Loucy (cell line): ENCODE data around the gene GLA.

Experiments used
- CTCF ChIP-seq: fragments of 200-600 bp; sonication (generic); conservative IDR thresholded peaks from 2 replicates; pipeline ENCODE4 v1.5.1; 2014; ENCODE audit warnings: mild to moderate bottlenecking, antibody characterized with exemption, low read length
- EZH2phosphoT487 ChIP-seq: fragments of 200-600 bp; IDR thresholded peaks from 2 replicates; pipeline ENCODE4 v1.6.1; 2018; ENCODE audit warnings: antibody characterized with exemption, mild to moderate bottlenecking, moderate library complexity, borderline replicate concordance

GRCh38 chrX:101408532-101408841 lies 762 bp upstream of the GLA start:
- no peak for TF ChIP-seq CTCF
- no peak for TF ChIP-seq EZH2phosphoT487
